ENCODE measurements around the gene LDHA.
"Not testable (repeated sequence)": the region's sequence is repeated elsewhere in the genome, so short reads cannot be mapped to it uniquely, and the experiment has no call there.

The LDHA gene

GRCh38 chr11:18394928-18395734, 768 bp downstream of the LDHA start:
- peak in 1 of 3 experiments; percentile 26 for DNase-seq (ENCODE audit: low read depth in 3 of 3)

GRCh38 chr11:18395735-18396504, 1.6 kb downstream of the LDHA start:
- DNase-seq (ENCODE audit: low read depth in 3 of 3): peak; percentile 86 to 93 (median 90)

GRCh38 chr11:18397921-18398320, 3.6 kb downstream of the LDHA start:
- DNase-seq (ENCODE audit: low read depth in 3 of 3): no peak

DNA sequence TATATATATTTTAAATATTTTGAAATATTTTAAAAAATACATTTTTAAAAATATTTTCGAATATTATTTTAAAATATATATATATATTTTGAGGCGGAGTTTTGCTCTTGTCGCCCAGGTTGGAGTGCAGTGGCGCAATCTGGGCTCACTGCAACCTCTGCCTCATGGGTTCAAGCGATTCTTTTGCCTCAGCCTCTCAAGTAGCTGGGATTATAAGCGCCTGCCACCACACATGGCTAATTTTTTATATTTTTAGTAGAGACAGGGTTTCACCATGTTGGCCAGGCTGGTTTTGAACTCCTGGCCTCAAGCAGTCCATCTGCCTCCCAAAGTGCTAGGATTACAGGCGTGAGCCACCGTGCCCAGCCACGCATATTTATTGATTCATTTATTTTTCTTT, 6.7 kb downstream of the LDHA start:
- DNase-seq (ENCODE audit: low read depth in 3 of 3): not testable (repeated sequence)

DNA sequence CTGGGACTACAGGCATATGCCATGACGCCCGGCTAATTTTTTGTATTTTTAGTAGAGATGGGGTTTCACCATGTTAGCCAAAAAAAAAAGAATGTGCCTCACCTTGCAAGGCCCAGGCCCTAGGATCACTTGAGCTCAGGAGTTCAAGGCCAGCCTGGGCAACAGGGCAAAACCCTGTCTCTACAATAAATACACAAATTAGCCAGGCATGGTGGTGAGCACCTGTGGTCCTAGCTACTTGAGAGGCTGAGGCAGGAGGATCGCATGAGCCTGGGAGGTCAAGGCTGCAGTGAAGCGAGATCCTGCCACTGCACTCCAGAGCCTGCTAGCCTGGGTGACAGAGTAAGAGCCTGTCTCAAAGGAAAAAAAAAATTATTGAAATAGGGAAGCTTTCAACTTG, 9.7 kb downstream of the LDHA start:
- no peak for DNase-seq (ENCODE audit: low read depth in 3 of 3)

- DNase-seq (ENCODE audit: low read depth in 3 of 3): not testable (repeated sequence)
Observed at GRCh38 chr11:18407400-18407799, 13.0 kb downstream of the LDHA start.

DNA sequence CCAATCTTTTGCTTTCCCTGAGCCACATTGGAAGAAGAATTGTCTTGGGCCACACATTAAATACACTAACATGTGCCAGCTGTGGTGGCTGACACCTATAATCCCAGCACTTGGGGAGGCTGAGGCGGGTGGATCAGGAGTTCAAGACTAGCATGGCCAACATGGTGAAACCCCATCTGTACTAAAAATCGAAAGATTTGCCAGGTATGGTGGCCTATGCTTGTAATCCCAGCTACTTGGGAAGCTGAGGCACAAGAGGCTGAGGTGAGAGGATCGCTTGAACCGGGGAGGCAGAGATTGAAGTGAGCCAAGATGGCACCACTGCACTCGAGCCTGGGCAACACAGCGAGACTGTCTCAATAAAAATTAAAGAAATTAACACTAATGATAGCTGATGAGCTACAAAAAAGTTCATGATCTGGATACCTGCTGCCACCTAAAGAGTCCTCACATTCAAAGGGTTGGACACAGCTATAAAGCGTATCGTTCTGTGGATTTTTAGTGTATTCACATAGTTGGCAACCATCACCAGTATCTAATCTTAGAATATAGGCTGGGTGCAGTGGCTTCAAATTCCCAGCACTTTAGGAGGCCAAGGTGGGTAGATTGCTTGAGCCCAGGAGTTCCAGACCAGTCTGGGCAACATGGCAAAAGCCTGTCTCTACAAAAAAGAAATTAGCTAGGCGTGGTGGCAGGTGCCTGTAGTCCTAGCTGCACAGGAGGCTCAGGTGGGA, 14.4 kb downstream of the LDHA start:
- DNase-seq (ENCODE audit: low read depth in 3 of 3): no peak

GRCh38 chr11:18416459-18416858, 22.1 kb downstream of the LDHA start:
- DNase-seq (ENCODE audit: low read depth in 3 of 3): no peak

DNA sequence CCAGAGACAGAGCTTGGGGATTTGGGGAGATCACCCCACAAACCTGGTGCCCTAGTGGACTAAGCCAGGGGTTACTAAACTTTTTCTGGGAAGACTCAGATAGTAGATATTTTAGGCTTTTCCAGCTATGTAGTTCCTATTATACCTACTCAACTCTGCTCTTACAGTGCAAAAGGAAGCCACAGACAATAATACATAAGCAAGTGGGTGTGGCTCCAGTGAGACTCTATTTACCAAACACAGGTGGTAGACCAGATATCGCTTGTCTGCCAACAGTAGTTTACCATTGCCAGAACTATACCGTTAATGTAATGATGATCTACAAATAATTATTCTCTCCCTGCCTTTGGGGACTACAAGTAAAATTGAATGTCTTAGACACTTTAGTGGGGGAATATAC, 24.7 kb downstream of the LDHA start:
- no peak for DNase-seq (ENCODE audit: low read depth in 3 of 3)

DNA sequence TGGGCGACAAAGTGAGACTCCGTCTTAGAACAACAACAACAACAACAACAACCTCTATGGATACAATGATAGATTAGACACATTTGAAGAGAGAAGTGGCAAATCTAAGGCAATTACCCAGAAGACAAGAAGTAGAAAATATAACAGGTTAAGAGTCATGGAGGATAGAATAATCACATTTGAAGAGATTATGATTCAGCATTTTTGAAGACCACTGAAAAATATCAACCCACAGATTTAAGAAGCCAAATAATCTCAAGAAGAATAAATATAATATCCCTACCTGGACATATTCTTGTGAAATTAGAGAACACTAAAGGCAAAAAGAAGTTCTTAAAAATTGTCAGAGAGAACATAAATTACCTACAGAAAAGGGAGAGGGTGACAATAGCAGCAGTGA, 25.7 kb downstream of the LDHA start:
- DNase-seq (ENCODE audit: low read depth in 3 of 3): no peak

- DNase-seq (ENCODE audit: low read depth in 3 of 3): no peak
Observed at GRCh38 chr11:18427240-18427639, 32.9 kb downstream of the LDHA start.

DNA sequence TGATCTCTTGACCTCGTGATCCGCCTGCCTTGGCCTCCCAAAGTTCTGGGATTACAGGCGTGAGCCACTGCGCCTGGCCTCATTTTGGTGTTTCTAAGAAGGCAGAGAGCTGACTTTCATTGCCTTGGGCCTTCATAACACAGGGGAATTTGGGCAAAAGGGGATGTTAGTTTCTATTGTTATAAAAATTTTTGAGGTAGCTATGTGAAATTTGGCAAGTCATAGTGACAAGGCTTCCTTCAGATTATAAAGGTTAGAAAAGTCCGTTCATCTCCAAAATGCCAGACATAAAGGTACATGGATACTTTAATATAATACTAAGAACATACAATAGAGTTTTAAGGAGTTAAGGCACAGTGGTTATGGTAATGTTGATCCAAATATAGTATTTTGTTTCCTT, 35.0 kb downstream of the LDHA start:
- DNase-seq (ENCODE audit: low read depth in 3 of 3): no peak

DNA sequence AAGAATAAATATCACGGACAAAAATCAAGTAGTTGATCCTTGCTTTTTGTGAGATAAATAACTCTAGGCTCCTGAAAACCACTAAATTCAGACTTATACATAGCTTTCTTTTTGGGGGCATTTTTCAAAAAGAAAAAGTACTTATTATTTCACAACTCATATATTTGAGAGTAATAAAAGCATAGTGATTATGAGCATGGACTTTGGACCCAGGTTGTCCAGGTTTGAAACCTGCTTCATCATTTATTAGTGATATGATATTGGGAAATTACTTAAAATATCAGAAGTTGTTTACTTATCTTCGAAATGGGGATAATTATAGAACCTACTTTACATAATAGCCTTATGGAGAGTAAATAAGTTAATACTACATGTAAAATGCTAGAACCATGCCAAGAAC, 44.3 kb downstream of the LDHA start:
- no peak for DNase-seq (ENCODE audit: low read depth in 3 of 3)

- DNase-seq (ENCODE audit: low read depth in 3 of 3): no peak
Observed at GRCh38 chr11:18449251-18449650, 54.9 kb downstream of the LDHA start.

DNA sequence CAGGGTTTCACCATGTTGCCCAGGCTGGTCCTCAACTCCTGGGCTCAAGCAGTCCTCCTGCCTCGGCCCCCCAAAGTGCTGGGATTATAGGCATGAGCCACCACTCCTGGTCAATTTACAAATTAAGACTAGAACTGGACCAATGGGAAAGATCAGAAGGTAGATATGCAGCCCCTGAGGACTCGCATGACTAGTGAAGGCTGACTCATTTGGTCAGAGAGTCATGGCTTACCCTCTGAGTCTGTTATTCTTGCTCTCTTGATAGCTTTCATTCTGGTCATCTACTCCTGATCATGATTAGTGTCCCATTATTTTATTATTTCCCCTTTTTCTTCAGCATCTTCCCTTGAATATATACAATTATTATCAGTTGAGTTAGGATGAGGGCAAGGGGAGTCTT, 58.6 kb downstream of the LDHA start:
- DNase-seq (ENCODE audit: low read depth in 3 of 3): no peak

- DNase-seq (ENCODE audit: low read depth in 3 of 3): no peak
Observed at GRCh38 chr11:18455686-18456372, 61.5 kb downstream of the LDHA start, which contains the start of gene LDHAL6A. Gene LDHAL6A (plus strand): TSS chr11:18455856. CDS start chr11:18456681, 825 bp downstream.

GRCh38 chr11:18457450-18457849, 63.1 kb downstream of the LDHA start:
- no peak for DNase-seq (ENCODE audit: low read depth in 3 of 3)

Data from stimulated activated CD4-positive, alpha-beta T cell treated with anti-CD3 and anti-CD28 coated beads, TNF-alpha, amount 100 ng/mL, for 24 hours (primary cell).